Measurements from ENCODE around the gene IMPA2.

IMPA2 gene

GRCh38 chr18:12049978-12050811, 68.9 kb downstream of the IMPA2 start:
- DNase-seq (ENCODE audit: low read depth) = no peak
- no peak overlapping the region for H3K4me3 ChIP-seq (ENCODE audit: low read depth, low read length)
- TF ChIP-seq, protein P1, sequence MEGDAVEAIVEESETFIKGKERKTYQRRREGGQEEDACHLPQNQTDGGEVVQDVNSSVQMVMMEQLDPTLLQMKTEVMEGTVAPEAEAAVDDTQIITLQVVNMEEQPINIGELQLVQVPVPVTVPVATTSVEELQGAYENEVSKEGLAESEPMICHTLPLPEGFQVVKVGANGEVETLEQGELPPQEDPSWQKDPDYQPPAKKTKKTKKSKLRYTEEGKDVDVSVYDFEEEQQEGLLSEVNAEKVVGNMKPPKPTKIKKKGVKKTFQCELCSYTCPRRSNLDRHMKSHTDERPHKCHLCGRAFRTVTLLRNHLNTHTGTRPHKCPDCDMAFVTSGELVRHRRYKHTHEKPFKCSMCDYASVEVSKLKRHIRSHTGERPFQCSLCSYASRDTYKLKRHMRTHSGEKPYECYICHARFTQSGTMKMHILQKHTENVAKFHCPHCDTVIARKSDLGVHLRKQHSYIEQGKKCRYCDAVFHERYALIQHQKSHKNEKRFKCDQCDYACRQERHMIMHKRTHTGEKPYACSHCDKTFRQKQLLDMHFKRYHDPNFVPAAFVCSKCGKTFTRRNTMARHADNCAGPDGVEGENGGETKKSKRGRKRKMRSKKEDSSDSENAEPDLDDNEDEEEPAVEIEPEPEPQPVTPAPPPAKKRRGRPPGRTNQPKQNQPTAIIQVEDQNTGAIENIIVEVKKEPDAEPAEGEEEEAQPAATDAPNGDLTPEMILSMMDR (conservative IDR thresholded peaks at IDR 0.05; ENCODE audit: low read depth, low read length) = no peak

DNA sequence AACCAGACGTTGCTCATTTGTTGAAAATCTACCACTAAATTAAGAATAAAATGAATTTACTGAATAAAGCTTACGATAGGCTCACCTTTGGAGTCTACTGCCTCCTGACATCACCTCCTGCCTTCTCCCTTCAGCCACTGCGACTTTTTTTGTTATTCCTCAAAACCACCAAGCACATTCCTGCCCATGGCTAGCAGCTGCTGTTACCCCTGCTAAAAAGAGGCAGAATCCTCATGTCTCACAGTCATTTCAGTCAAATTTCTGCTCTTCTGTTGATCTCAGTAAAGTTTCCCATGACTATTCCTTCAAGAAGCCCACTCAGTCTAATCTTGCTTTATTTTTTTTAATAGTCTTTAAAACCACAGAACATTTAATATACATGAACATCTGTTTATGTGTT, 71.6 kb downstream of the IMPA2 start:
- DNase-seq (ENCODE audit: low read depth) = no peak
- H3K4me3 ChIP-seq (ENCODE audit: low read depth, low read length) = no peak overlapping the region
- TF ChIP-seq, protein P1 (conservative IDR thresholded peaks at IDR 0.05; ENCODE audit: low read depth, low read length) = no peak

DNA sequence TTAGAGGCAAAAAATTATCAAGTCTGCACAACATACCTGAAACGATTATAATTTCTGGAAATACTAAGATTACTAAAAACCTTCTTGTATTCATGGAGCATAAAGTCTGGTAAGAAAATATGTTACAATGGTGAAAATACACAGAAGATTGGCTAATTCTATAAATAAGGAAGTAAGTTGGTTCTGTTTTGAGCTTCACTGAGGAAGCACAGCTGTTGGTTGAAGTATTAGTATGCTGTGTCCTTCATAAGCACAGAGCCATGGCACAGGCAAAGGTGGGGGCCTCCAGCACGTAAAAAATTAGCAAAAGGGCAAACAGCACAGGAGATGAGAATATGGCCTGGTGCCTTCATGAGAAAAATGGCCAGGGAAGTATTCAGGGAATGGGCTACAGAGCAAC, 72.0 kb downstream of the IMPA2 start:
- TF ChIP-seq, protein P1 (conservative IDR thresholded peaks at IDR 0.05; ENCODE audit: low read depth, low read length) = no peak
- DNase-seq (ENCODE audit: low read depth) = no peak
- H3K4me3 ChIP-seq (ENCODE audit: low read depth, low read length) = no peak overlapping the region

DNA sequence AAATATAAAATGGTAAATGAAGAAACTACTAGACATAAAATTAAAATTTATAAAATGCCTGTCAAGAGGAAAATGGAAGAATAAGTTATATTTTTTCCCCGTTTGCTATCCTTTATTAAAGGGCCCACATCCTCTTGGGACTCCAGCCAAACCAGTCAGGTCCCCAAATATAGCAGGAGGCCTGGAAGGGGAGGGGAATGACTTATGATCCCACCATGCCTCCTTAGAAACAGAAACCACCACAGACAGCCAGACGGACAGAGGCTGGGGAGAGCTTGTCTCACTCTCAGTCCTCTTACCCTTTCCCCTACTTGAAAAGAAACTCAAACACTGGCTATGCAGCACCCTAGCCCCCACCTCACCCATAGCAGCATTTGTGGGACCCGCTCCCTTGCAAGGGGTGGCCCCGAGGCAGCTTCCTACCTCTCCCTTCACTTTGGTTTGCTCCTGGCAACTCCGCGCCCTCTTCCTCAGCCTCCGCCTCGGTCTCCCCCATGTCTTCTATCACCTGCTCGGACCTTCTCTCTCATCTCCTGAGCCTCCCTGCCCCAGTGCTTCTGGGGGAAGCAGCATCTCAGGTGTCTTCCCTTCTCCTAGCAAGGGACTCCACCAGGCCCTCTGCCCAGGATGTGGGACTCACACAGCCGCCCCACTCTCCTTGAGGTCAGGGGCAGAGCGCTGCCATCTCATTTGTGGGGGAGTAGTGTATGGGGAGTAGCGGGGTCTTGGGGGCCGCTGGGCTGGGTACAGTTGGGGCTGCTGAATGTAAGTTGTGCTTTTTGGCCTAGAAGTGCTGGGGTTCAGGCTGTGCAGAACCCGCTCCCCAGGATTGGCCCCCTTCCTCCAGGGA, 75.0 kb downstream of the IMPA2 start:
- TF ChIP-seq, protein P1 (conservative IDR thresholded peaks at IDR 0.05; ENCODE audit: low read depth, low read length) = no peak
- H3K4me3 ChIP-seq (ENCODE audit: low read depth, low read length) = no peak overlapping the region
- no peak for DNase-seq (ENCODE audit: low read depth)

DNA sequence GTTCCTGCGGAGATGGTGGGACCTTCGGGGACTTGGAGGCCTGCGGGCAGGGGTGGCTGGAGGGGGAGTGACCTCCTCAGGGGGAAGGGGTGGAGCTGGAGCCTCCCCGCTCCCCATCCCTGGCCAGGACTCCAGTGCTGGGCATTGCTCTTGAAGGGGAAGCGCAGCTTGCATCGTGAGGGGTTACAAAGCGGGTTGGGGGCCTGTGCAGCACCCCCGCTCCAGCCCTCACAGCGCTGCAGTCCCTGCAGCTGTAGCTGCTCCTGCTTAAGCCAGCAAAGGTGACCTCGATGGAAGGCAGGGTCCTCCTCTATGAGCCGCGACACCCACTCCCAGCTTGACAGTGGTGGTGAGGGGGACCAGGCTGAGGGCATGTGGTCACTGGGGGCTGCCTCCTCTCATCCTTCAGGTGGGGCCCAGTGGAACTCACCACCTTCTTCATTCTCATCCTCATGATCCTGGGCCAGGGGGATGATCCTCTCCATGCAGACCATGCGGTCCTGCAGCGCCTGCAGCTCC, 75.6 kb downstream of the IMPA2 start:
- TF ChIP-seq, protein P1 (conservative IDR thresholded peaks at IDR 0.05; ENCODE audit: low read depth, low read length) = no peak
- DNase-seq (ENCODE audit: low read depth) = no peak
- no peak overlapping the region for H3K4me3 ChIP-seq (ENCODE audit: low read depth, low read length)

GRCh38 chr18:12057419-12058039, 76.2 kb downstream of the IMPA2 start:
- TF ChIP-seq, protein P1 (conservative IDR thresholded peaks at IDR 0.05; ENCODE audit: low read depth, low read length) = no peak
- no peak overlapping the region for H3K4me3 ChIP-seq (ENCODE audit: low read depth, low read length)
- DNase-seq (ENCODE audit: low read depth) = no peak

All from choroid plexus epithelial cell (primary cell).